HG03025 (cell line): Measurements from ENCODE around the gene NACC1.

Experiments
- ATAC-seq: cut with Tn5 transposase; IDR thresholded peaks from one replicate; pipeline ENCODE4 v1.9.1; 2021; ENCODE audit warnings: mild to moderate bottlenecking, moderate library complexity; ENCODE audit not compliant: unreplicated experiment, low FRiP score

NACC1 gene

GRCh38 chr19:13099073-13099999 is 18.7 kb upstream of the NACC1 start:
- ATAC-seq: no peak

DNA sequence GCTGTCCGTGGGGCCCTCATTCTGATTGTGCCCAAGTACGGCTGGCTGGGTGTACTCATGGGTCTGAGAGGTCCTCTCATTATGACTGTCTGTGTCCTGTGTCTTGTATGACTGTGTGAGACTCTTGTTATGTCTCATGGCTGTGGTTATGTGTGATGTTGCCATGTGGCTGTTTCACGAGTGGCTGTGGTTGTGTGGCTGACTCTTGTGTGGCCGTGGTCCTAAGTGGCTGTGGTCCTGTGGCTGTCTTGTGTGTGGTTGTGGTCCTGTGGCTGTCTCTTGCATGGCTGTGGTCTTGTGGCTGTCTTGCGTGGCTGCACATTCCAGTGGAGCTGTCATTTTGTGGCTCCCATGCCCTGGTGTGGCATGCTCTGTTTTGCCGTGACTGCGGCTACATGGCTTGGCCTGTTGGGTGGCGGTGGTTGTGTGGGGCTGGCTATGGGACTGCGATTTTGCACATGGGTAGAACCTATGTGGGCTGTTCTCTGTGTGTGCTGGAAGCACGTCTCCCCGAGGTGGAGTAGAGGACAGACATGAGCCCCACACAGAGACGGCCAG is 18.0 kb upstream of the NACC1 start:
- ATAC-seq: no peak

DNA sequence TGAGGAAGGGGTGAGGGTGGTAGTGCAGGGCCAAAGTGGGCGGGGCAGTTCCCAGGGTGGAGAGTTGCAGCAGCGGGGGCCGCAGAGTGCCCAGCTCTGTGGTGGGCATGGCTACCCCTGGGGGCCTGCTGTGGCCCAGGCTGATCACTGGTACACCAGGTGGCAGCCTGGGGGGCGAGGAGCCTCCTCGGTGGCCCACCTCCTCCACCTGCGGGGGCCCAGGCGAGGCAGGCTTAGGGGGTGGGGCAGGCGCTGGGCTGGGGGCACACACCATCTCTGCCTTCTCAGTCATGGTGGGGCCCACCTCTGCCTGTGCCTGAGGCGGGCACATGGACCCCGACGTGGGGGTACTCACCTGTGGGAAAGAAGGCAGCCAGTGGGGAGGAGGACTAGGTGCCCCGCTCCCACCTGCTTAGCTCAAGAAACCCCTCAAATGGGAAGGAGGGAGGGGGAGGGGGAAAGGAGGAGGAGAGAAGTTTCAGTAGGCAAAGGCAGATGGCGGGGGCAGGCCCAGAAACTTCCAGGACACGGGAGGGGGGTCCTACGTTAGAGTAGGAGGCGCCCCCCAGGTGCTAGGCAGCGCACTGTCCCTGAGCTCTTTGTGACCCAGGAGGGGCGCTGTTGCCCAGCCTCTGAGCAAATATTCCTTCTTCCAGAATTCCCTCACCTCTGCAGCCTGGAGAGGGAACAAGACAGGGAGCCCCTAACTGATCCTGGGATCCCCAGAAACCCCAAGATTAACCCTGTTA is 17.0 kb upstream of the NACC1 start:
- ATAC-seq: no peak

DNA sequence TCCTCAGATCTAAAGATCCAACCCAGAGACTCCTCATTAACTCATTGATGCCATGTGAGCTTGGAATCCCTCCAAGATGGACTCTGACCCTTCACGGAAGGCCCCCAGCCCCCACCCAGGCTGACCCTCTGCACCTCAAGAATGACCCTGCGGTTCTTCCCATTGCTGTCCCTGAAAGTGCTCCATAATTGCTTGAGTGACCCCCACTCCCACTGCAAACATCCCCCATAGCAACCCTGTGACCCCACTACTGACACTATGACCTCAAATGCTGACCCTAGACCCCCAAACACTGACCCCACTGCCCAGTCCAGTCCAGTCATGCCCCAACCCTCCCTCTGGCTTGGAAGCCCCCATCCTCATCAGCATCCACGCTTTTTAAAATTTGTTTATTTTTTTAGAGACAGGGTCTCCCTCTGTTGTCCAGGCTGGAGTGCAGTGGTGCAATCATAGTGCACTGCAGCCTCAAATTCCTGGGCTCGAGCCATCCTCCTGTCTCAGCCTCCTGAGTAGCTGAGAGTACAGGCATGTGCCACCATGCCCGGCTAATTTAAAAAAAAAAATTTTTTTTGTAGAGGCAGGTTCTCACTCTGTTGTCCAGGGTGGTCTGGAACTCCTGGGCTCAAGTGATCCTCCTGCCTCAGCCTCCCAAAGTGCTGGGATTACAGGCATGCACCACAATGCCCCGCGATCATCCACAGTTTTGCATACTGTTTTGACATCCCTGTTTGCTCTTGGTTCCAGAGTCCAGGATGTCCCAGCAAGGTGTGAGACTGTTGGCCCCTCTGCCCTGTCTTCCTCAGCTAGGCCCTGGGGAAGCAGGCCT is 16.3 kb upstream of the NACC1 start:
- ATAC-seq: no peak

GRCh38 chr19:13102416-13102665 is 15.7 kb upstream of the NACC1 start:
- ATAC-seq: no peak

DNA sequence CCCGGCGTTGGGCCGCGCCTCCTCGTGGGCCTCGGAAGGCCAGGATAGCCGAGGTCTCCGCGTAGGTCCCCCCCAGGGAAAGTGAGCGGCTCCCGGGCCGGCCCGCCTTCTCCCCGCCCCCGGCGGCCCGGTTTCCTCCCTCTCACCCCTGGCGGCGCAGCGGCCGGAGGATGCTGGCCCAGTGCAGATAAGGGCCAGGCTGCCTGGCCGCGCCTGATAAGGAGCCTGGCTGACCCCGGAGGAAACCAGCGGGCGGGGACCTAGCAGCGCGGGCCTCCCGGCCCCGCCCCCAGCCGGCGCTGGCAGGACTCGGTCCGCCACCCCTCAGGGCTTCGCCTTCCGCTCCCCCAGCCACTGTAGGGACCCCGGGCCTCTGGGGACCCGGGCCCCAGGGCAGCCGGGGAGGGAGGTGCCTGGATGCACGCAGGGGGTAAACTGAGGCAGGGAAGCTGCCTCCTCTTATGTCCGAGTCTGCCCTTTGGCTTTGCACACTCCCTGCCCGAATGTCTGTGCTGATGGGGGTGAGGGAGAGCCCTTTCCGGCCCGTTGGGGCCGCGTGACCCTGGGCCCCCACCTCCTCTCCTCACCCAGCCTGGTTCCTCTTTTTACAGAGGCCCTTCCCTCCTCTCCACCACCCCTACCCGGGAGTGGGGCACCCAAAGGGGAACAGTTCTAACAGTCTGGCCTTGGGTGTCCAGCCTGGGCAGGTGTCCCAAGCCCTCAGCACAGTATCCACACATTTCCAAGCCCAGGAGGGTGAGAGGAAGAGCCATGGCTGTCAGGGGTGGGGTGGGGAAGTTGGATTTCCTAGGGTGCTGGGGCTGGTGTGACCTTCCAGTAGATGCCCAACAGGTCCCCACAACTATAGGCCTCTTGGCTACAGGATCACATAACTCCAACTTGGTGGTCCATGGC is 15.1 kb upstream of the NACC1 start, which contains the start of gene LYL1:
TSS of gene LYL1 (minus strand) at position 193 of the 915 bp plus-strand sequence. CDS start 1,687 bp downstream, outside the sequence.
- ATAC-seq: no peak

GRCh38 chr19:13103581-13104359 is 14.3 kb upstream of the NACC1 start:
- ATAC-seq: no peak

DNA sequence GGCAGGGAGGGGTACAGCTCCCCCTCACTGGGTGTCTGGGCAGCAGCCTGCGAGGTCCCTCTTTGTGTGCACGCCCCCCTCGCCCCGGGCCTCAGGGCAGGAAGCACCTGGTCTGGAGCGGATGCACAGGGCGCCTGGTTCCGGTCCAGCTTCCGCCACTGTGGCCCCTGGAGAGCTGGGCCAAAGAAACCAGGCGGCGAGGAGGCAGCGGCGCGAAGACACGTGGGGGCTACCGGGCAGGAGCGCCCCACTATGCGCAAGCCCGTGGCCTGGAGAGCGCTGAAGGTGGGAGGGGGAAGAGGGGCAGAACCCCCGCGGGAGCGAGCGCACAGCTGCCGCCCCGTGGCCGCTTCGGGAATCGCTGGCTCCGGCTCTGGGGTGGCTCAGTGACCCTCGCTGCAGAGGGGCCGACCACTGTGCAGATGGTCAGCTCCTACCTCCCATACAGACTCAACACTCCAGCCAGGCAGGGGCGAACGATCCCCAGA is 13.7 kb upstream of the NACC1 start:
- ATAC-seq: no peak

GRCh38 chr19:13104848-13105711 is 13.0 kb upstream of the NACC1 start:
- ATAC-seq: no peak

DNA sequence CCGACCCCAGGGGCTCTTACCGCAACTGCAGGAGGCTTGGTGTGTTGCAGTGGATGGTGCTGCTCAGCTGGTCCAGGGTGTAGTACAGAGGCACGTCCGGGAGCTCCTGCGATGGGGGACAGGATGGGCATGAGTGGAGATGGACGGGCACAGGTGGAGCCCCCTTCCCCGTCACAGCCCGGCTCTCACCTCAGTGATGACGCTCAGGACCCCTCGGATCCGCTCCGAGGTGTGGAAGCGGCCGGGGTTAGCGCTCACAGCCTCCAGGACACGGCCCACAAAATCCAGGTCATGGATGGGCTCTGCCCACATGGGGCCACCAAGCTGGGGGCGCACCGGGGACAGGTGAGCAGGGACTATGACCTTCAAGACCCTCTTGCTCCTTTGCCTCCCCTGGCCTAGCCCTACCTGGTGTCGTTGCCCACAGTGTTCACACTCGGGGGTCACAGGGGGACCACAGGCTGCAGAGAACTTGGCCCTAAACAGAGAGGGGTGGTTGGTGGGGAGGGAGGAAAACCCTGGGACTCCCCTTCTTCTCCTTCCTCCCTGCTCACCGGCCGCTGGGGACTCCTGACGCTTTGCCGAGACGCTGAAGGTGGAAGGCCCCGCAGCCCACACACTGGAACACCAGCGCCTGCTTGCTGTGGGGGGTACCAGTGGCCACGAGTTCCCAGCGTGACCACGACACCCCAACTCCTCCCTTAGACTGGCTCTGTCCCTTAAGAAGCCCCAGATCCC is 8.5 kb upstream of the NACC1 start:
- ATAC-seq: no peak

DNA sequence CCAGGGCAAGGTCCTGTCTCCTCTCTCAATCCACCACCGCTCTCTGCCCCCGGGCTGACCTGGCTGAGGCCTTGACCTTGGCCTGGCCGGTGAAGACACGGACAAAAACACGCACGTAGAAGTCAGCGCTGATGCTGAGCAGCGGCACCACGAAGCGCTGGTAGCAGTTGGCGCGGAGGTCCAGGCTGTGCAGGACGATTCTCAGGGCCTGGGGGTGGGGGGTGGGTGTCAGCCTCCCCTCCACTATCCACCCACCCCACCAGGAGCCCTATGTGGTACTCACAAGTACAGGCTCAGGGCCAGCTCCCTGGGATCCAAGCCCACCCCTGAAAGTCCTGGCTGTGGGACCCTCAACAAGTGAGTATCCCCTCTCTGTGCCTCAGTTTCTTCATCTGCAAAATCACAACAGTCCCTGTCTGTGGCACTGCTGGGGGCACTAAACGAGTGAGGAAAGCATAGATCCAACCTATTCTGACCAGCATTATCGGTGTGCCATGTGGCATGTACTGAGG is 7.9 kb upstream of the NACC1 start:
- no peak for ATAC-seq

DNA sequence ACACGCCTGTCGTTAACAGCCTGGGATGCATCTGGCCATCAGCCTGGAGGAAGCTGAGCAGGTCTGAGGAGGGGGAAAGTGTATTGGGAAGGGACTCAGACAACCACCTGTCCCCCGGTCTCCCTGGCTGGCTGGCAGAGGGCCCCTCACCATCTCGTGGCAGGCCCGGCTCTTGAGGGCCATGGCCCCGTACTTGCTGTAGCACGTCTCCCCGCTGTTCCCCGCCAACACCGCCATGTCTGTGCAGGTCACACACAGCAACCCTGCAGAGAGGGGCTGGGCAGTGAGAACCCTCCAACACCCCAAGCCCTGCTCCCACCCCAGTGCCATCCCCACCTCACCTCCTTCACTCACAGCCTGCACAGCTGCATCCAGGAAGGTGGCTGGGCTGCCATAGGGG is 5.5 kb upstream of the NACC1 start:
- ATAC-seq: no peak

GRCh38 chr19:13115936-13116281 is 2.2 kb upstream of the NACC1 start:
- ATAC-seq: no peak

- no peak for ATAC-seq
These were observed 1.5 kb upstream of the NACC1 start, which contains the start of gene TRMT1 for GRCh38 chr19:13116282-13117175. Gene TRMT1, minus strand, starts transcription at chr19:13116740. Its CDS starts 341 bp downstream, at chr19:13116399.

DNA sequence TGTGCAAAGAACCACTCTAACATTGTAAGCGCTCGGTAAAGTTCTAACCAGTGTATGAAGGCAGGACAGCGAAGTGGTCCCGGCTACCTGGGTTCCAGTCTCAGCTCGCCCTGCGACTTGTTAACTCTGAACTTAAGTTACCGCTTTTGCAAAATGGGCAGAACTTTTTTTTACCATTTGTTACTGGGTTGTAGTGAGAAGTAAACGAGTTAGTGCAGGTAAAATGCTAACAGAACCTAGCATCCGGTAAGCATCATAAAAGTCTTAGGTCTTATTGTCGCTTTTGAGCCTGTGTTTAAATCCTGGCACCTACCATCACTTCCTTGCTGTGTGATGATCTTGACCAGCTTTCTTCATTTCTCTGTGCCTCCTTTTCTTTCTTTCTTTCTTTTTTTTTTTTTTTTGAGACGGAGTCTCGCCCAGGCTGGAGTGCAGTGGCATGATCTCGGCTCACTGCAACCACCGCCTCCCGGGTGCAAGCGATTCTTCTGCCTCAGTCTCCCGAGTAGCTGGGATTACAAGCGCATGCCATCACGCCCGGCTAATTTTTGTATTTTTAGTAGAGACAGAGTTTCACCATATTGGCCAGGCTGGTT is 790 bp upstream of the NACC1 start:
- ATAC-seq: no peak
